GM12892 (cell line): Measurements from ENCODE around the gene PGLYRP1.

Experiments
- POLR2A ChIP-seq: IDR thresholded peaks from 2 replicates; pipeline ENCODE4 v1.6.1; 2011; ENCODE audit warnings: low read depth, low read length, control low read depth
- POLR2AphosphoS5 ChIP-seq: IDR thresholded peaks from 2 replicates; pipeline ENCODE4 v1.6.1; 2011; ENCODE audit warnings: low read depth, low read length, control low read depth
- TAF1 ChIP-seq: IDR thresholded peaks from 2 replicates; pipeline ENCODE4 v1.6.1; 2011; ENCODE audit warnings: low read depth, mild to moderate bottlenecking, control low read depth, low read length, borderline replicate concordance

DNA sequence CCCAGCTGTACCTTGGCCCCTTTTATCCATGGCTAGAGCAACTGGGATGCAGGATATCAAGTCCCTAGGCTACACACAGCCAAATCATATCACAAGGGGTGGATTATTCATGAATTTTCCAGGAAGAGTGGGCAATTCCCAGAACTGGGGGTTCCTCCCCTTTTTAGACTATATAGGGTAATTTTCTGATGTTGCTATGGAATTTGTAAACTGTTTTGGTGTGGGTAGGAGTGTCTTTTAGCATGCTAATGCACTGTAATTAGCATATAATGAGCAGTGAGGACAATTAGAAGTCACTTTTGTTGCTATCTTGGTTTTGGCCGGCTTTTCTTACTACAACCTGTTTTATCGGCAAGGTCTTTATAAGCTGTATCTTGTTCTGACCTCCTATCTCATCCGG is 35.9 kb upstream of the PGLYRP1 start:
- TF ChIP-seq POLR2A (no peak), POLR2AphosphoS5 (no peak), TAF1 (no peak)
